NT2/D1 (cell line): ENCODE results near the gene TMEM116.

Experiments used
- SUZ12 ChIP-seq: IDR thresholded peaks from 2 replicates; pipeline ENCODE4 v1.6.1; 2011; ENCODE audit not compliant: insufficient read length, insufficient read depth; ENCODE audit errors: extremely low read depth
- YY1 ChIP-seq: IDR thresholded peaks from 2 replicates; pipeline ENCODE4 v1.6.1; 2011; ENCODE audit not compliant: insufficient read length, insufficient read depth
- ZNF274 ChIP-seq: IDR thresholded peaks from 2 replicates; pipeline ENCODE4 v1.6.1; 2011; ENCODE audit warnings: mild to moderate bottlenecking, low read depth, low read length

- no peak for TF ChIP-seq YY1
- no peak for TF ChIP-seq SUZ12
- no peak for TF ChIP-seq ZNF274
Measured at GRCh38 chr12:112029301-112029700, 16.3 kb upstream of the TMEM116 start.
